Body of pancreas (tissue), 4 donors: ENCODE results near the gene TMEM169. TPM values are rescaled to one million over a fixed set of nuclear protein-coding genes. Genes with fewer than 3 reads are reported as not detected.

ENCODE experiments used
- ATAC-seq: fragments of 150-250 bp; one replicate; pipeline ENCODE4 v1.9.1; 2016
- DNase-seq, 4 donors: peaks; one replicate each; pipeline ENCODE4 v3.0.0-alpha.2; 2019
- H3K27ac ChIP-seq, 4 donors: fragments of 200-600 bp; sonication (generic); 1 replicate in 3 of 4; 2 replicates in 1 of 4; pipeline versions ENCODE4 v1.5.1 to v1.6.1; 2016 to 2019; ENCODE audit warnings: mild to moderate bottlenecking in 1 of 4, mixed read lengths in 1 of 4, moderate library complexity in 1 of 4
- H3K27me3 ChIP-seq, 2 donors: fragments of 200-600 bp; sonication (generic); one replicate each; pipeline ENCODE4 v1.6.0; 2016; ENCODE audit warnings: mild to moderate bottlenecking in 1 of 2
- H3K36me3 ChIP-seq, 2 donors: fragments of 200-600 bp; sonication (generic); replicated peaks in 1 of 2; 2 replicates each; pipeline ENCODE4 v1.5.1; 2016; ENCODE audit warnings: low read depth in 2 of 2; ENCODE audit not compliant: insufficient read depth in 1 of 2
- H3K4me1 ChIP-seq: fragments of 200-600 bp; sonication (generic); one replicate; pipeline ENCODE4 v1.6.0; 2016
- H3K4me3 ChIP-seq, 2 donors: fragments of 200-600 bp; sonication (generic); 1 replicate in 1 of 2; 2 replicates in 1 of 2; pipeline ENCODE4 v1.5.1; 2016 to 2019
- H3K9me3 ChIP-seq, 3 donors: fragments of 200-600 bp; sonication (generic); 1 replicate in 2 of 3; 2 replicates in 1 of 3; pipeline ENCODE4 v1.5.1; 2016
- CTCF ChIP-seq, 7 experiments: fragments of 450-650 bp in 4 of 7; fragments of 200-600 bp in 3 of 7; sonication (generic) in 3 of 7; IDR thresholded peaks; one replicate each; pipeline ENCODE4 v1.5.1; 2016 to 2019; ENCODE audit warnings: antibody characterized with exemption in 7 of 7
- POLR2A ChIP-seq, 3 donors: fragments of 450-650 bp; IDR thresholded peaks; one replicate each; pipeline ENCODE4 v1.6.1; 2016; ENCODE audit warnings: antibody characterized with exemption in 3 of 3, mild to moderate bottlenecking in 2 of 3
- WGBS, 2 donors: methylation state at CpG; one replicate each; pipeline ENCODE4 v1.1.5; 2017; 5-methylcytosine and 5-hydroxymethylcytosine counted together
- intact Hi-C: fragments of 100-400 bp; cut with DNase I; formaldehyde crosslinking; loops from one replicate; pipeline ENCODE4 v1.15.1; 2023
- total RNA-seq, 2 donors: library from RNA; depleted of rRNA; stranded (reverse); fragments of >200 nt; gene quantifications; one replicate each; pipeline ENCODE4 v1.1.0, GENCODE V29; 2016

Gene TMEM169
- total RNA-seq, 2 donors from 2014 or later: 0.26 TPM; not detected in 1

DNA sequence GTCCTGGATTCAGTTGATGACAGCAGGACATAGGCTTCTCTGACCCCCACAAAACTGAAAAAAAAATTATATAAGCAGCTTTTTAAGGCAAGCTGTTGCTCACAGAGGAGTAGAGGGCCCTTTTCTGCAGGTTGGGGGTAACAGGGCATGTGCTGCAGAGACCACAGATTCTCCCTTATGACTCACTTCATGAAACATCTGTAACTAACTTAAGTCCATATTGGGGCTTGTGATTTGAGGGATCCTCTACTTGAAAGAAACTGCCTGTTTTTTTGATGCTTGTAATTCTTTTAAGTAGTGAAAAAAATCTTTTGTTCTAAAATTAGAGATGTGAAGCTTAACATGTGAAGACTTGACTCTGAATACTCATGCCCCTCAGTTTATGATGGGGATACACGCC lies 60.8 kb downstream of the TMEM169 start:
- H3K4me1 ChIP-seq: no peaks in the 10 kb centered on the region
- TF ChIP-seq POLR2A (IDR thresholded peaks at IDR 0.05): no peak
- TF ChIP-seq CTCF (IDR thresholded peaks at IDR 0.05): no peak
- no peaks in the 10 kb centered on the region for H3K9me3 ChIP-seq
- peaks cover 9 to 38% of the 10 kb centered on the region in 2 donors for H3K36me3 ChIP-seq
- 76 to 100% methylated on average over 1 of the region's 1 CpG for WGBS, 2 donors
- no peak for DNase-seq
- H3K27ac ChIP-seq: no peak overlapping the region
- H3K27me3 ChIP-seq: no peaks in the 10 kb centered on the region
- intact Hi-C loops: no loop called here
- H3K4me3 ChIP-seq: no peak overlapping the region
- ATAC-seq: no peak

GRCh38 chr2:216144372-216144771 lies 62.7 kb downstream of the TMEM169 start:
- Histone ChIP-seq H3K4me3 (no peak overlapping the region), H3K9me3 (no peaks in the 10 kb centered on the region), H3K27me3 (no peaks in the 10 kb centered on the region), H3K4me1 (no peaks in the 10 kb centered on the region), H3K27ac (no peak overlapping the region), H3K36me3 (peaks cover 8 to 27% of the 10 kb centered on the region in 2 donors)
- TF ChIP-seq CTCF (IDR thresholded peaks at IDR 0.05) (no peak), POLR2A (IDR thresholded peaks at IDR 0.05) (no peak)
- DNase-seq: no peak
- WGBS, 2 donors: 55 to 59% methylated on average over 1 of the region's 1 CpG
- intact Hi-C loops: no loop called here
- ATAC-seq: no peak

- TF ChIP-seq POLR2A (IDR thresholded peaks at IDR 0.05) (no peak), CTCF (IDR thresholded peaks at IDR 0.05) (no peak)
- H3K4me3 ChIP-seq: no peak overlapping the region
- intact Hi-C loops: no loop called here
- DNase-seq (no peak), ATAC-seq (no peak)
- H3K27ac ChIP-seq: no peak overlapping the region
- WGBS, 2 donors: 92 to 93% methylated on average over 4 of the region's 4 CpGs
- no peaks in the 10 kb centered on the region for H3K27me3 ChIP-seq
- no peaks in the 10 kb centered on the region for H3K9me3 ChIP-seq
- peaks cover 3 to 28% of the 10 kb centered on the region in 2 donors for H3K36me3 ChIP-seq
- H3K4me1 ChIP-seq: no peaks in the 10 kb centered on the region
These were observed 63.1 kb downstream of the TMEM169 start for GRCh38 chr2:216144857-216145256.

GRCh38 chr2:216146573-216146972 lies 64.9 kb downstream of the TMEM169 start:
- no peak for TF ChIP-seq CTCF (IDR thresholded peaks at IDR 0.05)
- TF ChIP-seq POLR2A (IDR thresholded peaks at IDR 0.05): no peak
- Histone ChIP-seq H3K4me1 (no peaks in the 10 kb centered on the region), H3K27ac (no peak overlapping the region), H3K9me3 (no peaks in the 10 kb centered on the region), H3K4me3 (no peak overlapping the region), H3K36me3 (peaks cover 0 to 29% of the 10 kb centered on the region in 2 donors), H3K27me3 (no peaks in the 10 kb centered on the region)
- 72 to 75% methylated on average over 4 of the region's 4 CpGs for whole genome bisulfite sequencing, 2 donors
- ATAC-seq: no peak
- intact Hi-C loops: no loop called here
- DNase-seq: no peak
